Upper lobe of left lung (tissue), 4 donors: ENCODE results near the gene PARN.

ENCODE experiments used
- EP300 ChIP-seq, 4 donors: sonication (generic); formaldehyde crosslinking; IDR thresholded peaks; one replicate each; pipeline ENCODE4 v1.5.1; 2017; ENCODE audit warnings: antibody characterized with exemption in 4 of 4, control low read depth in 2 of 4
- TF ChIP-seq, protein P1 (sequence below), 6 experiments: fragments of 450-650 bp in 4 of 6; fragments of 200-600 bp in 2 of 6; sonication (generic) in 2 of 6; IDR thresholded peaks; one replicate each; pipeline ENCODE4 v1.5.1; 2016 to 2019; ENCODE audit warnings: antibody characterized with exemption in 6 of 6

DNA sequence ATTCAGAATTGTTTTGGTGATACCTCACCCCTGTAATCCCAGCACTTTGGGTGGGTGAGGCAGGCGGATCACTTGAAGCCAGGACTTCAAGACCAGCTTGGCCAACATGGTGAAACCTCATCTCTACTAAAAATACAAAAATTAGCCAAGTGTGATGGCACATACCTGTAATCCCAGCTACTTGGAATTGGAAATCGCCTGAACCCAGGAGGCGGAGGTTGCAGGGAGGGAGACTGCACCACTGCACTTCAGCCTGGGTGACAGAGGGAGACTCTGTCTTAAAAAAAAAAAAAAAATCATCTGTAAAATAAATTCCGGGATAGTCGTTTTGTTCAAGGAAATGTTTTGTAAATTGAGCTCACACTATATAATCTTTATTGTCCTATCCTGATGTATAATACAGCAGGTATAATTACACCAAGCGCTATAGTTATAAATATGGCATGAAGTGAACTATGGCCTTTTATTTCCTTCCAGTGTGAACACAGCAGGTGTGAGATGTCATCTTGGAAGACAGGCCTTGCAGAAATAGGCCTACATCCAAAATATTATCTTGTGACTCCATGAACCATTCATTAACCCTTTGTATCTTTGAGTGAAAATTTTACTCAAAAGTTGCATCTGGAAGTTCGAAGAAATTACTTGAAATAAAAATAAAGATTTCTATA, 38.6 kb upstream of the PARN start:
- TF ChIP-seq, protein P1, sequence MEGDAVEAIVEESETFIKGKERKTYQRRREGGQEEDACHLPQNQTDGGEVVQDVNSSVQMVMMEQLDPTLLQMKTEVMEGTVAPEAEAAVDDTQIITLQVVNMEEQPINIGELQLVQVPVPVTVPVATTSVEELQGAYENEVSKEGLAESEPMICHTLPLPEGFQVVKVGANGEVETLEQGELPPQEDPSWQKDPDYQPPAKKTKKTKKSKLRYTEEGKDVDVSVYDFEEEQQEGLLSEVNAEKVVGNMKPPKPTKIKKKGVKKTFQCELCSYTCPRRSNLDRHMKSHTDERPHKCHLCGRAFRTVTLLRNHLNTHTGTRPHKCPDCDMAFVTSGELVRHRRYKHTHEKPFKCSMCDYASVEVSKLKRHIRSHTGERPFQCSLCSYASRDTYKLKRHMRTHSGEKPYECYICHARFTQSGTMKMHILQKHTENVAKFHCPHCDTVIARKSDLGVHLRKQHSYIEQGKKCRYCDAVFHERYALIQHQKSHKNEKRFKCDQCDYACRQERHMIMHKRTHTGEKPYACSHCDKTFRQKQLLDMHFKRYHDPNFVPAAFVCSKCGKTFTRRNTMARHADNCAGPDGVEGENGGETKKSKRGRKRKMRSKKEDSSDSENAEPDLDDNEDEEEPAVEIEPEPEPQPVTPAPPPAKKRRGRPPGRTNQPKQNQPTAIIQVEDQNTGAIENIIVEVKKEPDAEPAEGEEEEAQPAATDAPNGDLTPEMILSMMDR (IDR thresholded peaks at IDR 0.05) = no peak
- no peak for TF ChIP-seq EP300 (IDR thresholded peaks at IDR 0.05)
